ENCODE data around the gene ZNF695.

Gene ZNF695

GRCh38 chr1:246959944-246960693, 47.7 kb downstream of the ZNF695 start:
- no peak for DNase-seq (ENCODE audit: low read depth)

GRCh38 chr1:246954126-246954525, 53.7 kb downstream of the ZNF695 start:
- DNase-seq (ENCODE audit: low read depth): no peak

GRCh38 chr1:246951413-246951812, 56.4 kb downstream of the ZNF695 start:
- DNase-seq (ENCODE audit: low read depth): no peak

GRCh38 chr1:246949956-246950355, 57.9 kb downstream of the ZNF695 start:
- DNase-seq (ENCODE audit: low read depth): no peak

GRCh38 chr1:246947255-246947654, 60.6 kb downstream of the ZNF695 start:
- DNase-seq (ENCODE audit: low read depth): no peak

GRCh38 chr1:246946366-246946765, 61.5 kb downstream of the ZNF695 start:
- DNase-seq (ENCODE audit: low read depth): no peak

All from activated T-cell treated with anti-CD3 and anti-CD28 coated beads for 1 hour (primary cell).